Dendritic cell treated with granulocyte-macrophage colony-stimulating factor and Interleukin-4, amounts not matched to agents 40 ng/mL and 50 ng/mL, for 4 days (primary cell): ENCODE measurements around the gene STK32C.
A peak's percentile ranks its signal among the peaks of the same experiment; 100 is the strongest.

ENCODE experiments used
- H3K27ac Mint-ChIP-seq: one replicate; pipeline ENCODE4 v1.8.0; 2022; ENCODE audit warnings: mild to moderate bottlenecking, mixed read lengths
- H3K27me3 Mint-ChIP-seq: one replicate; pipeline ENCODE4 v1.8.0; 2022; ENCODE audit warnings: mild to moderate bottlenecking, mixed read lengths
- H3K36me3 Mint-ChIP-seq: one replicate; pipeline ENCODE4 v1.8.0; 2022; ENCODE audit warnings: low read depth, mixed read lengths
- H3K4me1 Mint-ChIP-seq: one replicate; pipeline ENCODE4 v1.8.0; 2022; ENCODE audit warnings: low read depth, mixed read lengths
- H3K4me3 Mint-ChIP-seq: one replicate; pipeline ENCODE4 v1.8.0; 2022; ENCODE audit warnings: mild to moderate bottlenecking, moderate library complexity, mixed read lengths
- H3K9me3 Mint-ChIP-seq: one replicate; pipeline ENCODE4 v1.8.0; 2022; ENCODE audit warnings: mixed read lengths
- intact Hi-C: fragments of 100-400 bp; cut with micrococcal nuclease; formaldehyde crosslinking; loops from one replicate; pipeline ENCODE4 v1.15.0; 2022

STK32C gene

GRCh38 chr10:132248455-132249225 lies 59.1 kb downstream of the STK32C start:
- Mint-ChIP-seq H3K4me1 (peaks cover 40% of the 10 kb centered on the region), H3K27ac (no peak overlapping the region), H3K27me3 (peaks cover 7% of the 10 kb centered on the region), H3K4me3 (peak overlapping the region; percentile 61), H3K9me3 (no peaks in the 10 kb centered on the region), H3K36me3 (peaks cover 40% of the 10 kb centered on the region)
- intact Hi-C loops: loop anchor here (5.0 kb wide), 1 partner anchor 59 kb away; the partner anchor contains the start of gene STK32C

- H3K27ac Mint-ChIP-seq: no peak overlapping the region
- H3K4me3 Mint-ChIP-seq: no peak overlapping the region
- H3K36me3 Mint-ChIP-seq: peaks cover 35% of the 10 kb centered on the region
- no peaks in the 10 kb centered on the region for H3K9me3 Mint-ChIP-seq
- intact Hi-C loops: loop anchor here (5.0 kb wide), 1 partner anchor 59 kb away; the partner anchor contains the start of gene STK32C
- H3K4me1 Mint-ChIP-seq: peaks cover 34% of the 10 kb centered on the region
- peaks cover 7% of the 10 kb centered on the region for H3K27me3 Mint-ChIP-seq
These were observed 59.8 kb downstream of the STK32C start for GRCh38 chr10:132247943-132248342.

- peaks cover 40% of the 10 kb centered on the region for H3K36me3 Mint-ChIP-seq
- H3K4me3 Mint-ChIP-seq: no peak overlapping the region
- intact Hi-C loops: loop anchor here (5.0 kb wide), 1 partner anchor 61 kb away; the partner anchor contains the start of gene STK32C
- H3K27ac Mint-ChIP-seq: no peak overlapping the region
- H3K4me1 Mint-ChIP-seq: peaks cover 24% of the 10 kb centered on the region
- H3K9me3 Mint-ChIP-seq: no peaks in the 10 kb centered on the region
- H3K27me3 Mint-ChIP-seq: peaks cover 7% of the 10 kb centered on the region
These were observed 61.5 kb downstream of the STK32C start for GRCh38 chr10:132246296-132246695.

GRCh38 chr10:132245056-132245455 lies 62.7 kb downstream of the STK32C start:
- peaks cover 52% of the 10 kb centered on the region for H3K36me3 Mint-ChIP-seq

GRCh38 chr10:132243626-132244025 lies 64.1 kb downstream of the STK32C start:
- H3K27me3 Mint-ChIP-seq: peaks cover 10% of the 10 kb centered on the region
- H3K36me3 Mint-ChIP-seq: peaks cover 66% of the 10 kb centered on the region
- H3K4me3 Mint-ChIP-seq: no peak overlapping the region
- intact Hi-C loops: no loop called here
- no peaks in the 10 kb centered on the region for H3K9me3 Mint-ChIP-seq
- H3K27ac Mint-ChIP-seq: no peak overlapping the region
- H3K4me1 Mint-ChIP-seq: peaks cover 16% of the 10 kb centered on the region

More at GRCh38 chr10:132245056-132245455, 62.7 kb downstream of the STK32C start:
- Mint-ChIP-seq H3K27me3 (peaks cover 7% of the 10 kb centered on the region), H3K9me3 (no peaks in the 10 kb centered on the region), H3K4me3 (no peak overlapping the region), H3K4me1 (peaks cover 22% of the 10 kb centered on the region), H3K27ac (no peak overlapping the region)
- intact Hi-C loops: loop anchor here (5.0 kb wide), 1 partner anchor 62 kb away; the partner anchor contains the start of gene STK32C

- H3K4me3 Mint-ChIP-seq: no peak overlapping the region
- H3K27ac Mint-ChIP-seq: no peak overlapping the region
- H3K36me3 Mint-ChIP-seq: peaks cover 71% of the 10 kb centered on the region
- intact Hi-C loops: no loop called here
- H3K27me3 Mint-ChIP-seq: peaks cover 14% of the 10 kb centered on the region
- H3K9me3 Mint-ChIP-seq: no peaks in the 10 kb centered on the region
- H3K4me1 Mint-ChIP-seq: peaks cover 14% of the 10 kb centered on the region
These were observed 64.6 kb downstream of the STK32C start for GRCh38 chr10:132243141-132243540.

GRCh38 chr10:132242103-132242840 lies 65.5 kb downstream of the STK32C start:
- peaks cover 73% of the 10 kb centered on the region for H3K36me3 Mint-ChIP-seq
- H3K9me3 Mint-ChIP-seq: no peaks in the 10 kb centered on the region
- no peak overlapping the region for H3K27ac Mint-ChIP-seq
- peaks cover 5% of the 10 kb centered on the region for H3K4me1 Mint-ChIP-seq
- intact Hi-C loops: no loop called here
- H3K27me3 Mint-ChIP-seq: peaks cover 9% of the 10 kb centered on the region
- no peak overlapping the region for H3K4me3 Mint-ChIP-seq

GRCh38 chr10:132241496-132241895 lies 66.3 kb downstream of the STK32C start:
- Mint-ChIP-seq H3K4me1 (no peaks in the 10 kb centered on the region), H3K4me3 (no peak overlapping the region), H3K27me3 (peaks cover 8% of the 10 kb centered on the region), H3K9me3 (no peaks in the 10 kb centered on the region), H3K27ac (no peak overlapping the region), H3K36me3 (peaks cover 73% of the 10 kb centered on the region)
- intact Hi-C loops: no loop called here

- no peak overlapping the region for H3K27ac Mint-ChIP-seq
- H3K36me3 Mint-ChIP-seq: peaks cover 72% of the 10 kb centered on the region
These were observed 66.7 kb downstream of the STK32C start for GRCh38 chr10:132241086-132241485.

GRCh38 chr10:132240581-132240980 lies 67.2 kb downstream of the STK32C start:
- no peaks in the 10 kb centered on the region for H3K4me1 Mint-ChIP-seq

More at GRCh38 chr10:132241086-132241485, 66.7 kb downstream of the STK32C start:
- no peak overlapping the region for H3K4me3 Mint-ChIP-seq
- no peaks in the 10 kb centered on the region for H3K9me3 Mint-ChIP-seq
- peaks cover 8% of the 10 kb centered on the region for H3K27me3 Mint-ChIP-seq
- H3K4me1 Mint-ChIP-seq: no peaks in the 10 kb centered on the region
- intact Hi-C loops: no loop called here

GRCh38 chr10:132240156-132240555 lies 67.6 kb downstream of the STK32C start:
- Mint-ChIP-seq H3K27ac (no peak overlapping the region), H3K4me1 (no peaks in the 10 kb centered on the region)
- intact Hi-C loops: no loop called here

More at GRCh38 chr10:132240581-132240980, 67.2 kb downstream of the STK32C start:
- peaks cover 67% of the 10 kb centered on the region for H3K36me3 Mint-ChIP-seq
- H3K27me3 Mint-ChIP-seq: peaks cover 8% of the 10 kb centered on the region
- no peak overlapping the region for H3K27ac Mint-ChIP-seq
- H3K4me3 Mint-ChIP-seq: no peak overlapping the region
- intact Hi-C loops: no loop called here
- no peaks in the 10 kb centered on the region for H3K9me3 Mint-ChIP-seq

GRCh38 chr10:132239126-132240031 lies 68.4 kb downstream of the STK32C start:
- H3K9me3 Mint-ChIP-seq: no peaks in the 10 kb centered on the region
- peaks cover 8% of the 10 kb centered on the region for H3K27me3 Mint-ChIP-seq
- peaks cover 55% of the 10 kb centered on the region for H3K36me3 Mint-ChIP-seq
- no peak overlapping the region for H3K27ac Mint-ChIP-seq
- H3K4me3 Mint-ChIP-seq: no peak overlapping the region
- intact Hi-C loops: no loop called here
- no peaks in the 10 kb centered on the region for H3K4me1 Mint-ChIP-seq

More at GRCh38 chr10:132240156-132240555, 67.6 kb downstream of the STK32C start:
- Mint-ChIP-seq H3K4me3 (no peak overlapping the region), H3K27me3 (peaks cover 8% of the 10 kb centered on the region), H3K9me3 (no peaks in the 10 kb centered on the region), H3K36me3 (peaks cover 63% of the 10 kb centered on the region)

- H3K36me3 Mint-ChIP-seq: peaks cover 48% of the 10 kb centered on the region
- intact Hi-C loops: no loop called here
- peaks cover 8% of the 10 kb centered on the region for H3K27me3 Mint-ChIP-seq
- H3K27ac Mint-ChIP-seq: no peak overlapping the region
- H3K9me3 Mint-ChIP-seq: no peaks in the 10 kb centered on the region
- no peak overlapping the region for H3K4me3 Mint-ChIP-seq
- H3K4me1 Mint-ChIP-seq: no peaks in the 10 kb centered on the region
These were observed 69.2 kb downstream of the STK32C start for GRCh38 chr10:132238371-132239125.
